RPMI8226 (cell line): ENCODE results near the gene TRIM43.
"Not testable (repeated sequence)": the region's sequence is repeated elsewhere in the genome, so short reads cannot be mapped to it uniquely, and the experiment has no call there.

Source experiments
- DNase-seq: peaks from one replicate; pipeline ENCODE4 v3.0.0-alpha.2; 2015

TRIM43 gene

GRCh38 chr2:95591701-95592100, at the start of gene TRIM43:
TSS of gene TRIM43 (plus strand) at chr2:95592001. CDS start at chr2:95594024, 2,023 bp downstream.
- DNase-seq: not testable (repeated sequence)

GRCh38 chr2:95551055-95551568, 40.7 kb upstream of the TRIM43 start:
- DNase-seq: peak; percentile 2

- peak; percentile 7 for DNase-seq
These were observed 38.9 kb upstream of the TRIM43 start for GRCh38 chr2:95552911-95553310.

GRCh38 chr2:95569170-95569569, 22.6 kb upstream of the TRIM43 start:
- no peak for DNase-seq

- DNase-seq: no peak
These were observed 17.9 kb upstream of the TRIM43 start for GRCh38 chr2:95573866-95574265.

GRCh38 chr2:95574506-95574905, 17.3 kb upstream of the TRIM43 start:
- DNase-seq: no peak

- DNase-seq: no peak
These were observed 15.9 kb upstream of the TRIM43 start for GRCh38 chr2:95575857-95576256.

GRCh38 chr2:95578539-95578938, 13.3 kb upstream of the TRIM43 start:
- no peak for DNase-seq

GRCh38 chr2:95583545-95583944, 8.3 kb upstream of the TRIM43 start:
- DNase-seq: not testable (repeated sequence)

- not testable (repeated sequence) for DNase-seq
These were observed 7.5 kb upstream of the TRIM43 start for GRCh38 chr2:95584321-95584720.

GRCh38 chr2:95589777-95590536, 1.8 kb upstream of the TRIM43 start:
- DNase-seq: not testable (repeated sequence)

GRCh38 chr2:95592973-95593372, 1.2 kb downstream of the TRIM43 start:
- not testable (repeated sequence) for DNase-seq

- DNase-seq: not testable (repeated sequence)
These were observed 3.2 kb downstream of the TRIM43 start for GRCh38 chr2:95595012-95595411.

- not testable (repeated sequence) for DNase-seq
These were observed 9.5 kb downstream of the TRIM43 start for GRCh38 chr2:95601301-95601700.

- not testable (repeated sequence) for DNase-seq
These were observed 10.3 kb downstream of the TRIM43 start for GRCh38 chr2:95602146-95602545.

GRCh38 chr2:95608356-95608755, 16.6 kb downstream of the TRIM43 start:
- not testable (repeated sequence) for DNase-seq

GRCh38 chr2:95609764-95610163, 18.0 kb downstream of the TRIM43 start:
- not testable (repeated sequence) for DNase-seq

- DNase-seq: not testable (repeated sequence)
These were observed 21.2 kb downstream of the TRIM43 start for GRCh38 chr2:95613048-95613447.

- DNase-seq: not testable (repeated sequence)
These were observed 30.9 kb downstream of the TRIM43 start for GRCh38 chr2:95622728-95623127.

- DNase-seq: not testable (repeated sequence)
These were observed 39.2 kb downstream of the TRIM43 start for GRCh38 chr2:95630987-95631386.

- DNase-seq: not testable (repeated sequence)
These were observed 41.9 kb downstream of the TRIM43 start for GRCh38 chr2:95633626-95634259.

- DNase-seq: not testable (repeated sequence)
These were observed 48.9 kb downstream of the TRIM43 start for GRCh38 chr2:95640515-95641288.

- DNase-seq: not testable (repeated sequence)
These were observed 49.4 kb downstream of the TRIM43 start for GRCh38 chr2:95641289-95641575.
